Raji (cell line): ENCODE data around the gene QRFP.

Source experiments
- POLR2A ChIP-seq: IDR thresholded peaks from 2 replicates; pipeline ENCODE4 v1.6.1; 2011; ENCODE audit warnings: low read depth, low read length, control low read depth; ENCODE audit not compliant: insufficient read depth

QRFP gene

DNA sequence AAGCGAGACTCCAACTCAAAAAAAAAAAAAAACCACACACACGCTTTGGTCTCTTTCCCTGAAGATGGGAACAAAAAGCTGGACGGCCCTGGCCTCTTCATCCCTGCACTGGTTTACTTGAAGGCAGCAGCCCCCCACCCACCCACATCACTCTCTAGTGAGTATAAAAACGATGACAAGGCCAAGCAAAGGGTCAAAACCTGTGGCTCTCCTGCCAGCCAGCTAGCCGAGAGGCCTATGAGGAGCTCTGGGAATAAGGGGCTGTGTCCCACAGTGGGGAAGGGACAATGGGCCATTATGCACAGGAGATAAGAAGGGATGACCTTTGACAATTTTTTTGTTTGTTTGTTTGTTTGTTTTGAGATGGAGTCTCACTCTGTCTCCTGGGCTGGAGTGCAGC, 13.1 kb downstream of the QRFP start:
- TF ChIP-seq POLR2A: no peak

DNA sequence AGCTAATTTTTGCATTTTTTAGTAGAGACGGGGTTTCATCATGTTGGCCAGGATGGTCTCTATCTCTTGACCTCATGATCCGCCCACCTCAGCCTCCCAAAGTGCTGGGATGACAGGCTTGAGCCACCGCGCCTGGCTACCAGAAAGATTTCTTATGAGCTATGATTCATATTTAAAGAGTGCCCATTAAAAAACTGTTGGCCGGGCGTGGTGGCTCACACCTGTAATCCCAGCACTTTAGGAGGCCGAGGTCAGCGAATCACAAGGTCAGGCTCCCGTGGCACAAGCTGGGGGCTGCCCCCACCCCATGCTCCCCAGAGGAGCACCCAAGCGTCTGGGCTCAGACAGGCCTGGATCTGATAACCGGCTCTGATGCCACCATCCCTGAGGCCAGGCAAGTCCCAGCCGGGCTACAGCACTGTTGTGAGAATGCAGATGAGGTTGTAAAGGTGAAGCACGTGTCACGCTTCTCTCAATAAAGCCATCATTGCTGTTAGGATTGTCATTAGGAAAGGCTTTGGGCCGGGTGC, 13.9 kb downstream of the QRFP start:
- no peak for TF ChIP-seq POLR2A

DNA sequence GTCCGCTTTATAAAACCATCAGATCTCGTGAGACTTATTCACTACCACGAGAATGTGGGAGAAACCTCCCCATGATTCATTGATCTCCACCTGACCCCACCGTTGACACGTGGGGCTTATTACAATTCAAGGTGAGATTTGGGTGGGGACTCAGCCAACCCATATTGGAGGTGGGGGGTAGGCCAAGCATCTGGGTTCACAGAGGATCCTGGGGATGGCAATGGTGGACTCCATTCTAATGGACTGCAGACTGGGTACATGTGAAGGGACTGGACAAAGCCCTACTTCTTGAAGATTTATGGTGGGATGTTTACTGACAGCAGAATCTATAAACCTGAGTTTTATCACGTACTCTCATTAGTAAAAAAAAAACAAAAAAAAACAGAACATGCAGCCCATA, 15.1 kb downstream of the QRFP start:
- TF ChIP-seq POLR2A: no peak

DNA sequence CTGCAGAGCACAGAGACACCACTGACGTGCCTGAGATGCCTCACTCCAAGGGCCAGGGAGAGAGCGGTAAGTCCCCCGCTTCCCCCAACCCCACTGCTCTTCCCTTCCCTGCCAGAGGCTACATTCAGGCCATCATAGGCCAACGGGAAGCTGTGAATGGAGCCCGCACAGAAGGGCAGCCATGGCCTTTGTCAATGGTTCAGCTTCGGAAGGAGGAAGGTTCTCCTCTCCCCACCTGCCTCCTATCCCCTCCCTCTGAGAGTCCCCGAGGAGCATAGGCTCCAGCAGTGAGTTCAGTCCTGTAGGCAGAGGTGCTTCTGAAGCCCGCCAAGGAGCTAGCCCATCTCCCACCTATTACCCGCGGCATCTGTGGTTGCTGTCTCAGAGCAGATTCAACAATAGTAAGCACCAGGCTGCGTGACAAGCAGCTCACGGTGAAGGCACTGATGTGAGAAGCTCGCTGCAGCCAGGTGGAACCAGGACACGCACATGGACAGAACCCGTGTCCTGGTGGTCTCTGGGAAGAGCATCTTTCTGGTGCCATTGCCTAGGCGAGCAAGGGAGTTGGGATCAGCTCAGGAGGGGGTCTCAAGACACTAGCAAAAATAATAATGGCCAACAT, 15.9 kb downstream of the QRFP start:
- no peak for TF ChIP-seq POLR2A

DNA sequence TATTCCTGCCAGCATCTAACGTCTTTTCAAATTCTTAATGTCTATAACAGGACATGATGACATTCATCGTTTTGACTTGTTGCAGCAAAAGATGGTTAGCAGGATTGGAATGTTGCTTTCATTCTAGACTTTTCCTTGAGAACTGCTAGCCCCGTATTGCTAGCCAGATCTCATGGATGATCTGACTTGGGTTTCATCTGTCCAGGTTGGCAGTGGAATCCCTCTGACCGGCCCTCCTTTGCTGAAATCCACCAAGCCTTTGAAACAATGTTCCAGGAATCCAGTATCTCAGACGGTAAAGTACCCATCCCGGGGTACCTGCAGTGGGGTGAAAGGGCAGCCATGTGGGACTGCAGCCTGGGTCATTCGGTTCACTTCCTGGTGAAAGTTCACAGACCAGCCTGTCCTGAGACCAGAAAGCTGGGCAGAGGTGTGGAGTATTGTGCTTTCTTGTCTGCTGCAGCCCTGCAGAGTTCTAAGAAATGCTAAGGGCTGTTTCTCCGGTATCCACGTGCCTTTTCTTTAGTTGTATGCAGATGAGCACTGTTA, 16.7 kb downstream of the QRFP start:
- no peak for TF ChIP-seq POLR2A

DNA sequence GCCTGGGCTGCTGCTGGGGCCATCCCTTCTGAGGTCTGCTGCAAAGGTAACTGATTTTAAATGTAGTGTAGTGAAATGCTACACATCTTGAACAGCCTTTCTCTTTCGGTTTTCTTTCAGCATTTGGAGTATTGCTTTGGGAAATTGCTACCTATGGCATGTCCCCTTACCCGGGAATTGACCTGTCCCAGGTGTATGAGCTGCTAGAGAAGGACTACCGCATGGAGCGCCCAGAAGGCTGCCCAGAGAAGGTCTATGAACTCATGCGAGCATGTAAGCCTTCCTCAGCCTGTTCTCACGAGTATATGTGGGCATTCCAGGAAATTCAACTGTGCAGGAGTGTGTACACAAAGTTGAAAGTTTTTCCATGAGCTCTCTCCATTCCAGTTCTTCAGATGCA, 18.3 kb downstream of the QRFP start:
- TF ChIP-seq POLR2A: no peak

DNA sequence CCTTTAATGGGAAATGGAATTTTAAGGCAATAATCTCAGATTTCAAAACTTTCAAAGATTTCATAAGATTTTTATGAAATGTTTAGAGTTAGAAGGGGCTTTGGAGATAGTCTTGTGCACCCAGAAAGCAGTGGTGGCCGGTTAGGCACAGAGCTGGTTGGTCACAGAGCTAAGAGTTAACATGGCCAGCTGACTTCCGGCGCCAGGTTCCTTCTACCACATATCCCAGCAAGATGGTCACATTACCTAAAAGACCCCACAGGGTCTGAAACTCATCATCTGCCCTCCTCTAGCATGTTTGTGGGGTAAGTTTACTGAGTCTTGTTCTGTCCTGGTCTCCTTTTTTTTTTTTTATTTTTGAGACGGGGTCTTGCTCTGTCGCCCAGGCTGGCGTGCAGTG, 19.3 kb downstream of the QRFP start:
- TF ChIP-seq POLR2A: no peak

DNA sequence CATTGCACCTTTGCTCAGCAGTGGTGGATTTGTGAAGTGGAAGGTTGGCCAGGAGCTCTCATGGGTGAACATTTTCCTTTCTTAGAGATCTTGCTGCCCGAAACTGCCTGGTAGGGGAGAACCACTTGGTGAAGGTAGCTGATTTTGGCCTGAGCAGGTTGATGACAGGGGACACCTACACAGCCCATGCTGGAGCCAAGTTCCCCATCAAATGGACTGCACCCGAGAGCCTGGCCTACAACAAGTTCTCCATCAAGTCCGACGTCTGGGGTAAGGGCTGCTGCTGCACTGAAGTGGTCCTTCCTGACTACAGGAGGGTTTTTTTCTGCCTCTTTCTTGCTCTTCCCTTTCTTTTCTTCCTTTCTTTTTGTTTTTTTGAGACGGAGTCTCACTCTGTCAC, 21.8 kb downstream of the QRFP start:
- no peak for TF ChIP-seq POLR2A

DNA sequence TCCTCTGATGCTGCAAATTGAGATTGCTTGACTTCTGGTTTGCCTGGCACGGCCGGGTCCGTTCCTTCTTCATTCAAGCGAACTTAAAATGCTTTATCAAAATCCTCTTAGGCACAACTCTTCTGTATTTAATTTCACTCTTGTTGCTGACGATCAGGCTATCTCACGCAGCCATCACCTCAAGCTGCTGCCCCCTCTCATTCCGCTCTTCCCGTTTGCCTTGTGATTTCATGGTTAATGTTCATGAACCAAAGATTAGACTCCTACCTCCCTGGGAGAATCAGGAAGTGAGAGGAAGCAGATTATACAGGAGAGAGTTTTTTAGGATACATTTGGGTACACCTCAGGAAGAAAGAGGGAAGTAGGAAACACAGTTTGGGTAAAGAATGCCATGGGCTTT, 22.6 kb downstream of the QRFP start:
- TF ChIP-seq POLR2A: no peak

DNA sequence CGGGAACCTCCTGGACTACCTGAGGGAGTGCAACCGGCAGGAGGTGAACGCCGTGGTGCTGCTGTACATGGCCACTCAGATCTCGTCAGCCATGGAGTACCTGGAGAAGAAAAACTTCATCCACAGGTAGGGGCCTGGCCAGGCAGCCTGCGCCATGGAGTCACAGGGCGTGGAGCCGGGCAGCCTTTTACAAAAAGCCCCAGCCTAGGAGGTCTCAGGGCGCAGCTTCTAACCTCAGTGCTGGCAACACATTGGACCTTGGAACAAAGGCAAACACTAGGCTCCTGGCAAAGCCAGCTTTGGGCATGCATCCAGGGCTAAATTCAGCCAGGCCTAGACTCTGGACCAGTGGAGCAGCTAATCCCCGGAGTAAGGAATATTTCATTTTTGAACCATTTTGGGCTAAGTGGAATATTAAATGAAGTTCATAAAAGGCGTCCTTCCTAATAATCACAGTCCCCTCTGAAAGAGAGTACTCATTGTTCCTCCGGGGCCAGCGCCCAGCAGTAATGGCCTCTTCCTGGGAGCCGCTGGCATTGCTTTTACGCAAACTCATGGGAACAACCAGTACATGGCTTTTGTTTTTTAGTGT, 23.6 kb downstream of the QRFP start:
- TF ChIP-seq POLR2A: no peak

DNA sequence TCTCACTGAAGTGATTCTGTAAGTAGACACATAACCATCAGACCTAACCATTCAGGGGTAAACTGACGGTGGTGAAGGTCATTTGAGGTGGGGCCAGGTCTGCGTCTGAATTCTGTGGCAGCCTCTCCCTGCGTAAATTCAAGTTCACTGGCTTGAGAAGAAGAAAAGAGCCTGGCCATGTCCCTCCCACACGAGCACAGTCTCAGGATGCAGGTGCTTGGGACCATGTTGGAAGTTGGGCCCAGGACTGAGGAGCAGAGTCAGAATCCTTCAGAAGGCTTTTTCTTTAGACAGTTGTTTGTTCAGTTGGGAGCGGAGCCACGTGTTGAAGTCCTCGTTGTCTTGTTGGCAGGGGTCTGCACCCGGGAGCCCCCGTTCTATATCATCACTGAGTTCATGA, 24.1 kb downstream of the QRFP start:
- no peak for TF ChIP-seq POLR2A

DNA sequence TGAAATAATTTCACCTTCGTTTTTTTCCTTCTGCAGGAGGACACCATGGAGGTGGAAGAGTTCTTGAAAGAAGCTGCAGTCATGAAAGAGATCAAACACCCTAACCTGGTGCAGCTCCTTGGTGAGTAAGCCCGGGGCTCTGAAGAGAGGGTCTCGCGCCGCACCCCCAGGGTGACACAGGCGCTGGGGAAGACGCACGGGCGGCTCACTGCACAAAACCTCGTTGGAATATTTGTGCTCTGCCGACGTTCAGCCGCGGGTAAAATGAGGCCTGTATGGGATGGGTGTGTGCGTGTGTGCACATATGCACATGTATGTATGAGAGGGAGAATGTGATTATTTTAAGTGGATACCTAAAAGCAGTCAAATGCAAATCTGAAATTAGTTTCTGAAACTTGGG, 24.5 kb downstream of the QRFP start:
- no peak for TF ChIP-seq POLR2A

DNA sequence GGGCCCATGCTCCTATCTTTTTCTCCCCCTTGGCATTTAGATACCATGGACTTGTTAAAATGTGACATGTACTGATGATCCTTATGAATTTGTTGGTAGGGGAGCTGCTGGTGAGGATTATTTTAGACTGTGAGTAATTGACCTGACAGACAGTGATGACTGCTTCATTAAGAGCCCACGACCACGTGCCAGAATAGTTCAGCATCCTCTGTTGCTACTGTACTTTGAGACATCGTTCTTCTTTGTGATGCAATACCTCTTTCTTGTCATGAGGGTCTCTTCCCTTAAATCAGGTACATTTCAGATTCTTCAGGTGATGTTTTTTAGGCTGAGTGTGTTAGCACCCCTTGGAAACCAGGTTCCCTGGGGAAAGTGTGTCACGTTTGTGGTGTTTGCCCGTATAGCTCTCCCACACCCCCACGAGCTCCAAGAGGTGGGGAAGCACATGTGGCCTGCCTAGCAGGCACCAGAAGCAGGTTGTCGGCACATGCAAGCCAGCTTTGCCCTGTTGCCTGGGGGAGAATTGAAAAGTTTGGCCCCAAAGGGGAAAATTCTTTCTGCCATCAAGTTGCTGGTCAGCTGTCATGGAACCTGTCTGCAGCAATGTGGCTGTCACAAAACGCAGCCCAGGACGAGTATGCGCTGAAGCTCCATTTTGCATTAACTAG, 25.1 kb downstream of the QRFP start:
- TF ChIP-seq POLR2A: no peak

DNA sequence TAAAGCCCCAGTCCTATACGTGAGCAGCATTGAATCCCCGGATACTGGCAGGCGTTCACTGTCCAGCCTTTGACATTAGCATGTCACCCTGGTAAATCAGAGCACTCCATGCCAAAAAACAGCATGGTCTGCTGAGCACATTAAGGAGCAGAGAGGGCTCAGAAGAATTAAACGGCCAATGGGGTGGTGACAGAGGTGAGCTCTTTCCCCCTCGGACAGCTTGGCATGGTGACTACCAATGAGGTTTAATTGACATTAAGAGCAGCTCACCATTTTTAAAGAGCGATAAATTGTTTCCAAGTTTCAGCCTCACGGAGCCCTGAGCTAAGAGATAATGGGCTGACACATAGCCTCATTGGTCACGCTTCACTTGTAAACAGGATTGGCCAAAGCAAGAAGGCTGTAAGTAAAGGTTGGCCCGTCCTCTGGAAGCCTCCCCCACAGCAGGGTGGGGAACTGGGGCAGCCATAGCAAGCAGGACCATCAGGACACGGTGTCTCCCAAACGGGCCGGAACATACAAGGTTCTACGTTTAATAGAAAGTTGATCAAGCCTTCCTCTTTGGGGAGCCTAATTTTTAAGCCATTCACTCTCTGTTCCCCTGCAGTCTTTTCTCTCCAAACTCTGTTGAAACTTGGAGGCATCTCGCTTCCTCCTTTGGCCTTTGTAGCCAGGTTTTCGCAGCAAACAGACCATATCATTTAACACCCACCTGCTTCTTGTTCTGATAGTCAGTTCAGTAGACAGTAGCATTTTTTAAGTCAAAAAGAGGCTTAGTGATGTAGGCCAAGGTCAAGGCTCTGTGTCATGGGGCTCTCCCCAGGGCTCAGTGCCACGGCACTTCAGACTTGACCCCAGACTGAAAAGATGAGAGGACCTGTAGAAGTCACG, 25.9 kb downstream of the QRFP start:
- no peak for TF ChIP-seq POLR2A

DNA sequence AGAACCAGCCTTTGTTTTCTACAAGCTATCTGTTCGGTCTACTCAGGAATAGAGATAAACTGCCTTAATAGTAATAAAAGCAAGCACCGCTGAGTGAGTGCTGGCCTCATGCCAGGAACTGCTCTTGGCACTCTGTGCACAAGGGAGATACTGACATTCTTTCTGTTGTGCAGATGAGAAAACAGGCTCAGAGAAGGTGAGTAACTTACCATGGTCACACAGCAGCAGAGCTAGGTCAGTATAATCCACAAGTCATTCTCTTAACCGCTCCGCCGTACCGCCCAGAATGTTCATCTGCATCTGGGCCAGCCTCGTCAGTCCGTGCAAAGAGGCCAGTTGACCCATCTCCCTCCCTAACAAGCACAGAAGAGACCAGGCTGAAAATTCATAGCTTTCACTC, 27.4 kb downstream of the QRFP start:
- TF ChIP-seq POLR2A: no peak

DNA sequence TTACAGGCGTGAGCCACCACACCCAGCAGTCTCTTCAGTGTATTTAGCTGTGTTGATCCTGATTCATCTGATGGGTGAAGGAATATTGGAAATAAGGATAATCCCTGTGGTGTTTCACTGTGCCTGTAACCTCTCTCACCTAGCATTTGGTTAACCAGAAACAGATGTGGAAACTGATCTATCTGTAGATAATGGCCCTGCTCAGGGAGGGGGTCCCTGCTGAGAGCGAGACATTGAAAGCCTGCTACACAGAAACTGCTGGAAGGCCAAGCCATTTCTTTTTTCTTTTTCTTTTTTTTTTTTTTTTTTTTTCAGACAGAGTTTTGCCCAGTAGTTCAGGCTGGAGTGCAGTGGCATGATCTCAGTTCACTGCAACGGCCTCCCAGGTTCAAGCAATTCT, 28.4 kb downstream of the QRFP start:
- no peak for TF ChIP-seq POLR2A

DNA sequence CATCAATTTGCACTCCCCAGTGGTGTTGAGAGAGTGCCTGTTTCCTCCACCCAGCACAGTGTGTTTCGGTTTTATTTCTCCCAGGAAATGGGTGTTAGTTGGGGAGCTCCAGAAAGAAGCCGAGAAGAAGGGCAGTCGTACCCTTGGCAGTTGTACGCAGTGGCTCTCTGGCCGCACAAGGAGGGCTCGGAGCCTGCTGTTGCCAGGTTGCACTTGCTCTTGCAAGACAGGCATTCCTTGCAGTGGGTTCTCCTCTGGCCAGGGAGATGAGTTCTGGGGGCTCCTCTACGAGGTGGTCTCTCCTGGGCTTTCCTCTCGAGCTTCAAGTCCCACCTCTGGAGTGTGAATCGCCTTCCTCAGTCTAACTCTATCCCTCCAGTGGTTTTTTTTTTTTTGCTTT, 29.1 kb downstream of the QRFP start:
- no peak for TF ChIP-seq POLR2A
